Measurements from ENCODE around the gene RRP1B. TPM values are rescaled to one million over a fixed set of nuclear protein-coding genes. Genes with fewer than 3 reads are reported as not detected.
"Not testable (repeated sequence)": the region's sequence is repeated elsewhere in the genome, so short reads cannot be mapped to it uniquely, and the experiment has no call there.

RRP1B gene
- total and polyA plus RNA-seq, 4 donors: 7.3 to 12.6 (median 8.4) TPM

DNA sequence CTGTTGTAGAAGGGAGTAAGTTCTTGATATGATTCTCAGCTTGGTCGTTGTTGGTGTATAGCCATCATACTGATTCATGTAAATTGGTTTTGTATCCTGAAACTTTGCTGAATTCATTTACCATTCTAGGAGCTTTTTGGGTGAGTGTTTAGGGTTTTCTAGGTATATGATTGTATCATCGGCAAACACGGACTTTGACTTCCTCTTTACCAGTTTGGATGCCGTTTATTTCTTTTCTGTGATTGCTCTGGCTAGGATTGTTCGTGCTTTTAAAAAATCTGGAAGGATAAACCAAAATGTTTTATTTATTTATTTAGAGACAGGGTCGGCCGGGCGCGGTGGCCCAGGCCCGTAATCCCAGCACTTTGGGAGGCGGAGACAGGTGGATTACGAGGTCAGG is 20.6 kb downstream of the RRP1B start (continued):
- TF ChIP-seq, protein P1, sequence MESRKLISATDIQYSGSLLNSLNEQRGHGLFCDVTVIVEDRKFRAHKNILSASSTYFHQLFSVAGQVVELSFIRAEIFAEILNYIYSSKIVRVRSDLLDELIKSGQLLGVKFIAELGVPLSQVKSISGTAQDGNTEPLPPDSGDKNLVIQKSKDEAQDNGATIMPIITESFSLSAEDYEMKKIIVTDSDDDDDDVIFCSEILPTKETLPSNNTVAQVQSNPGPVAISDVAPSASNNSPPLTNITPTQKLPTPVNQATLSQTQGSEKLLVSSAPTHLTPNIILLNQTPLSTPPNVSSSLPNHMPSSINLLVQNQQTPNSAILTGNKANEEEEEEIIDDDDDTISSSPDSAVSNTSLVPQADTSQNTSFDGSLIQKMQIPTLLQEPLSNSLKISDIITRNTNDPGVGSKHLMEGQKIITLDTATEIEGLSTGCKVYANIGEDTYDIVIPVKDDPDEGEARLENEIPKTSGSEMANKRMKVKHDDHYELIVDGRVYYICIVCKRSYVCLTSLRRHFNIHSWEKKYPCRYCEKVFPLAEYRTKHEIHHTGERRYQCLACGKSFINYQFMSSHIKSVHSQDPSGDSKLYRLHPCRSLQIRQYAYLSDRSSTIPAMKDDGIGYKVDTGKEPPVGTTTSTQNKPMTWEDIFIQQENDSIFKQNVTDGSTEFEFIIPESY (IDR thresholded peaks at IDR 0.05): no peak
- TF ChIP-seq YY1 (IDR thresholded peaks at IDR 0.05) (no peak), SP1 (IDR thresholded peaks at IDR 0.05) (peak; percentile 37), HNF4G (IDR thresholded peaks at IDR 0.05) (no peak)

DNA sequence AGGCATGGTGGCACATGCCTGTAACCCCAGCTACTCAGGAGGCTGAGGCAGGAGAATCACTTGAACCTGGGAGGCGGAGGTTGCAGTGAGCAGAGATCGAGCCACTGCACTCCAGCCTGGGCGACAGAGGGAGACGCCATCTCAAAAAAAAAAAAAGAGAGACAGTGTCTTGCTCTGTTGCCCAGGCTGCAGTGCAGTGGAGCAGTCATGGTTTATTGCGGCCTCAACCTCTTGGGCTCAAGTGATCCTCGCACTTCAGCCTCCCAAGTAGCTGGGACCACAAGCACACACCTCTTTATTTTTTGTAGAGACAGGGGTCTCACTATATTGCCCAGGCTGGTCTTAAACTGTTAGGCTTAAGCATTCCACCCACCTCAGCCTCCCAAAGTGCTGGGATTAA is 21.1 kb downstream of the RRP1B start:
- peaks cover 4 to 49% (median 21%) of the 10 kb centered on the region in 4 donors for H3K36me3 ChIP-seq (ENCODE audit: control insufficient read depth in 4 of 4, insufficient read depth in 3 of 4, low read depth in 1 of 4, low read length in 3 of 4)
- H3K4me3 ChIP-seq (ENCODE audit: low read depth in 1 of 3, low read length in 3 of 3); DNase-seq (ENCODE audit: low spot score); H3K9me3 ChIP-seq (ENCODE audit: control insufficient read depth in 4 of 4, low read length in 3 of 4); H3K9ac ChIP-seq (ENCODE audit: low read depth in 1 of 2, low read length in 2 of 2); H3K27me3 ChIP-seq (ENCODE audit: control insufficient read depth in 4 of 4, insufficient read depth in 4 of 4, low read length in 3 of 4); H3K27ac ChIP-seq (ENCODE audit: low read depth in 1 of 2, low read length in 2 of 2); H3K4me1 ChIP-seq (ENCODE audit: control insufficient read depth in 4 of 4, insufficient read depth in 4 of 4, low read length in 3 of 4): not testable (repeated sequence)
- WGBS: 97% methylated on average over 6 of the region's 6 CpGs

DNA sequence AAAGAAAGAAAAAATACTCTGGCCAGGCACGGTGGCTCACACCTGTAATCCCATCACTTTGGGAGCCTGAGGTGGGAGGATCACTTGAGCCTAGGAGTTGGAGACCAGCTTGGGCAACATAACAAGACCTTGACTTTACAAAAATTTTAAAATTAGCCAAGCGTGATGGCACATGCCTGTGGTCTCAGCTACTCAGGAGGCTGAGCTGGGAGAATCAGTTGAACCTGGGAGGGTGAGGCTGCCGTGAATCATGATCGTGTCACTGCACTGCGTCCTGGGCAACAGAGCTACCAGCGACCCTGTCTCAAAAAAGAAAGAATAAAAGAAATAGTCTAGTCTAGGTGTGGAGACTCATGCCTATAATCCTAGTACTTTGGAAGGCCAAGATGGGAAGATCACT is 22.3 kb downstream of the RRP1B start:
- TF ChIP-seq JUND (IDR thresholded peaks at IDR 0.05) (no peak), FOXA1 (IDR thresholded peaks at IDR 0.05) (no peak), YY1 (IDR thresholded peaks at IDR 0.05) (no peak), NR2F2 (IDR thresholded peaks at IDR 0.05) (no peak), FOXA2 (IDR thresholded peaks at IDR 0.05) (no peak), GABPA (IDR thresholded peaks at IDR 0.05 in 1 of 2, conservative IDR thresholded peaks at IDR 0.05 in 1 of 2) (no peak), SP1 (IDR thresholded peaks at IDR 0.05) (no peak), EGR1 (IDR thresholded peaks at IDR 0.05; ENCODE audit: low read depth in 2 of 2) (no peak), TAF1 (conservative IDR thresholded peaks at IDR 0.05) (no peak), HNF4G (IDR thresholded peaks at IDR 0.05) (no peak), RAD21 (IDR thresholded peaks at IDR 0.05) (no peak), RXRA (IDR thresholded peaks at IDR 0.05) (no peak), HNF4A (conservative IDR thresholded peaks at IDR 0.05) (no peak)
- TF ChIP-seq, protein P2, sequence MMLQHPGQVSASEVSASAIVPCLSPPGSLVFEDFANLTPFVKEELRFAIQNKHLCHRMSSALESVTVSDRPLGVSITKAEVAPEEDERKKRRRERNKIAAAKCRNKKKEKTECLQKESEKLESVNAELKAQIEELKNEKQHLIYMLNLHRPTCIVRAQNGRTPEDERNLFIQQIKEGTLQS (IDR thresholded peaks at IDR 0.05): no peak
- TF ChIP-seq, protein P3, sequence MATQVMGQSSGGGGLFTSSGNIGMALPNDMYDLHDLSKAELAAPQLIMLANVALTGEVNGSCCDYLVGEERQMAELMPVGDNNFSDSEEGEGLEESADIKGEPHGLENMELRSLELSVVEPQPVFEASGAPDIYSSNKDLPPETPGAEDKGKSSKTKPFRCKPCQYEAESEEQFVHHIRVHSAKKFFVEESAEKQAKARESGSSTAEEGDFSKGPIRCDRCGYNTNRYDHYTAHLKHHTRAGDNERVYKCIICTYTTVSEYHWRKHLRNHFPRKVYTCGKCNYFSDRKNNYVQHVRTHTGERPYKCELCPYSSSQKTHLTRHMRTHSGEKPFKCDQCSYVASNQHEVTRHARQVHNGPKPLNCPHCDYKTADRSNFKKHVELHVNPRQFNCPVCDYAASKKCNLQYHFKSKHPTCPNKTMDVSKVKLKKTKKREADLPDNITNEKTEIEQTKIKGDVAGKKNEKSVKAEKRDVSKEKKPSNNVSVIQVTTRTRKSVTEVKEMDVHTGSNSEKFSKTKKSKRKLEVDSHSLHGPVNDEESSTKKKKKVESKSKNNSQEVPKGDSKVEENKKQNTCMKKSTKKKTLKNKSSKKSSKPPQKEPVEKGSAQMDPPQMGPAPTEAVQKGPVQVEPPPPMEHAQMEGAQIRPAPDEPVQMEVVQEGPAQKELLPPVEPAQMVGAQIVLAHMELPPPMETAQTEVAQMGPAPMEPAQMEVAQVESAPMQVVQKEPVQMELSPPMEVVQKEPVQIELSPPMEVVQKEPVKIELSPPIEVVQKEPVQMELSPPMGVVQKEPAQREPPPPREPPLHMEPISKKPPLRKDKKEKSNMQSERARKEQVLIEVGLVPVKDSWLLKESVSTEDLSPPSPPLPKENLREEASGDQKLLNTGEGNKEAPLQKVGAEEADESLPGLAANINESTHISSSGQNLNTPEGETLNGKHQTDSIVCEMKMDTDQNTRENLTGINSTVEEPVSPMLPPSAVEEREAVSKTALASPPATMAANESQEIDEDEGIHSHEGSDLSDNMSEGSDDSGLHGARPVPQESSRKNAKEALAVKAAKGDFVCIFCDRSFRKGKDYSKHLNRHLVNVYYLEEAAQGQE (IDR thresholded peaks at IDR 0.05): no peak
- TF ChIP-seq, protein P4, sequence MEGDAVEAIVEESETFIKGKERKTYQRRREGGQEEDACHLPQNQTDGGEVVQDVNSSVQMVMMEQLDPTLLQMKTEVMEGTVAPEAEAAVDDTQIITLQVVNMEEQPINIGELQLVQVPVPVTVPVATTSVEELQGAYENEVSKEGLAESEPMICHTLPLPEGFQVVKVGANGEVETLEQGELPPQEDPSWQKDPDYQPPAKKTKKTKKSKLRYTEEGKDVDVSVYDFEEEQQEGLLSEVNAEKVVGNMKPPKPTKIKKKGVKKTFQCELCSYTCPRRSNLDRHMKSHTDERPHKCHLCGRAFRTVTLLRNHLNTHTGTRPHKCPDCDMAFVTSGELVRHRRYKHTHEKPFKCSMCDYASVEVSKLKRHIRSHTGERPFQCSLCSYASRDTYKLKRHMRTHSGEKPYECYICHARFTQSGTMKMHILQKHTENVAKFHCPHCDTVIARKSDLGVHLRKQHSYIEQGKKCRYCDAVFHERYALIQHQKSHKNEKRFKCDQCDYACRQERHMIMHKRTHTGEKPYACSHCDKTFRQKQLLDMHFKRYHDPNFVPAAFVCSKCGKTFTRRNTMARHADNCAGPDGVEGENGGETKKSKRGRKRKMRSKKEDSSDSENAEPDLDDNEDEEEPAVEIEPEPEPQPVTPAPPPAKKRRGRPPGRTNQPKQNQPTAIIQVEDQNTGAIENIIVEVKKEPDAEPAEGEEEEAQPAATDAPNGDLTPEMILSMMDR (IDR thresholded peaks at IDR 0.05; ENCODE audit: low read depth, low read length, missing input control): no peak
- TF ChIP-seq, protein P5, sequence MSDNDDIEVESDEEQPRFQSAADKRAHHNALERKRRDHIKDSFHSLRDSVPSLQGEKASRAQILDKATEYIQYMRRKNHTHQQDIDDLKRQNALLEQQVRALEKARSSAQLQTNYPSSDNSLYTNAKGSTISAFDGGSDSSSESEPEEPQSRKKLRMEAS (IDR thresholded peaks at IDR 0.05): no peak
- TF ChIP-seq, protein P1 (IDR thresholded peaks at IDR 0.05): no peak
- H3K9ac ChIP-seq (ENCODE audit: low read depth in 1 of 2, low read length in 2 of 2): no peak overlapping the region
- H3K27ac ChIP-seq (ENCODE audit: low read depth in 1 of 2, low read length in 2 of 2): no peak overlapping the region
- peaks cover 6 to 51% (median 22%) of the 10 kb centered on the region in 4 donors for H3K36me3 ChIP-seq (ENCODE audit: control insufficient read depth in 4 of 4, insufficient read depth in 3 of 4, low read depth in 1 of 4, low read length in 3 of 4)
- H3K4me3 ChIP-seq (ENCODE audit: low read depth in 1 of 3, low read length in 3 of 3): no peak overlapping the region
- no peak for DNase-seq (ENCODE audit: low spot score)
- no peaks in the 10 kb centered on the region for H3K4me1 ChIP-seq (ENCODE audit: control insufficient read depth in 4 of 4, insufficient read depth in 4 of 4, low read length in 3 of 4)
- H3K27me3 ChIP-seq (ENCODE audit: control insufficient read depth in 4 of 4, insufficient read depth in 4 of 4, low read length in 3 of 4): no peaks in the 10 kb centered on the region
- no peaks in the 10 kb centered on the region for H3K9me3 ChIP-seq (ENCODE audit: control insufficient read depth in 4 of 4, low read length in 3 of 4)
- 98% methylated on average over 6 of the region's 6 CpGs for WGBS

Measured in liver (tissue), 9 donors.